Limb (tissue), 2 donors: ENCODE results near the gene FBXW7.

Experiments
- DNase-seq, 2 donors: peaks; one replicate each; pipeline ENCODE4 v3.0.0-alpha.2; 2016; ENCODE audit errors: extremely low spot score in 2 of 2

Gene FBXW7

GRCh38 chr4:152434011-152434410 lies 101.9 kb downstream of the FBXW7 start:
- no peak for DNase-seq

- no peak for DNase-seq
These were observed 104.1 kb downstream of the FBXW7 start for GRCh38 chr4:152431784-152432183.

- DNase-seq: no peak
These were observed 104.6 kb downstream of the FBXW7 start for GRCh38 chr4:152431291-152431690.

GRCh38 chr4:152430507-152430906 lies 105.4 kb downstream of the FBXW7 start:
- no peak for DNase-seq

GRCh38 chr4:152427981-152428380 lies 107.9 kb downstream of the FBXW7 start:
- no peak for DNase-seq

GRCh38 chr4:152424977-152425376 lies 110.9 kb downstream of the FBXW7 start:
- DNase-seq: no peak

GRCh38 chr4:152424396-152424795 lies 111.5 kb downstream of the FBXW7 start:
- no peak for DNase-seq

- DNase-seq: no peak
These were observed 113.0 kb downstream of the FBXW7 start for GRCh38 chr4:152422817-152423320.

- no peak for DNase-seq
These were observed 114.3 kb downstream of the FBXW7 start for GRCh38 chr4:152421576-152421975.

- DNase-seq: no peak
These were observed 116.1 kb downstream of the FBXW7 start for GRCh38 chr4:152419809-152420208.

- DNase-seq: no peak
These were observed 118.2 kb downstream of the FBXW7 start for GRCh38 chr4:152417673-152418072.

- no peak for DNase-seq
These were observed 119.9 kb downstream of the FBXW7 start for GRCh38 chr4:152415980-152416379.

- no peak for DNase-seq
These were observed 127.2 kb downstream of the FBXW7 start for GRCh38 chr4:152408514-152409327.

GRCh38 chr4:152401424-152401823 lies 134.5 kb downstream of the FBXW7 start:
- no peak for DNase-seq

GRCh38 chr4:152399246-152399645 lies 136.6 kb downstream of the FBXW7 start:
- no peak for DNase-seq

GRCh38 chr4:152398060-152398459 lies 137.8 kb downstream of the FBXW7 start:
- DNase-seq: peak in 1 of 2 donors; percentile 42

- no peak for DNase-seq
These were observed 141.1 kb downstream of the FBXW7 start for GRCh38 chr4:152394791-152395190.

- DNase-seq: no peak
These were observed 143.8 kb downstream of the FBXW7 start for GRCh38 chr4:152392079-152392478.

GRCh38 chr4:152390216-152390615 lies 145.7 kb downstream of the FBXW7 start:
- DNase-seq: no peak

- no peak for DNase-seq
These were observed 146.5 kb downstream of the FBXW7 start for GRCh38 chr4:152389359-152389758.

GRCh38 chr4:152385551-152385950 lies 150.3 kb downstream of the FBXW7 start:
- peak in 1 of 2 donors; percentile 22 for DNase-seq

- DNase-seq: peak in 1 of 2 donors; percentile 27
These were observed 153.7 kb downstream of the FBXW7 start for GRCh38 chr4:152382057-152382785.

GRCh38 chr4:152380919-152381318 lies 155.0 kb downstream of the FBXW7 start:
- no peak for DNase-seq
